UCSD-AML1 (cell line): Measurements from ENCODE around the gene REELD1.

Experiments used
- DNase-seq: peaks from one replicate; lab custom pipeline; 2025; ENCODE audit not compliant: unreplicated experiment; lab: John Stamatoyannopoulos, UW

Gene REELD1

DNA sequence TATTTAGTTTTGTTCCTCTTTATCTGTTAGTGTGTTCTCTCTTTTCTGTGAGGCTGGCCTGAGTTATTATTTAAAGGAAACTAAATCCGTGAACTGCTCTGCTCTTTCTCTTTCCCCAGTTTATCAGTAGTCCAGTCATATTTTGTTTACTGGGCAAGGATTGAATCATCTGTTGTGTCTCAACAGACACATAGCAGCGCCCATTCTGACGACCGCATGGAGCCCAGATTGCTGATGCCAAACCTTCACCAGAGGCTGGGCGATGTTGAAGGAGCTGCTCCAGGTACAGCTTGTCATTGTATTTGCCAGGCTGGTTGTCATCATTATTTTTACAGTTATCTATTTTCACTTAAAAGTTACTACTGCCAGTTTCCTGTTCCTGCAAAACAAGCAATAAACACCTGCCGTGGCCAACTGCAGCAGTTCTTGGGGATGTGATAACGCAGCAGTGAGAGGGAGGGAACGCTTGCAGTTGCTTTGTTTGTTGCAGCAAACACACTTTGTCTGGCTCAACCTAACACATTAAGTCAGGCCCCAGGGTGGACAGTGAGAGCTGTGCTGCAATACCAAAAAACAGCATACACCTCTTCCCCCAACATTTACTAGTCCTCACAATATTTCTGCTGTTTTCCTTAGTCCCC is 10.1 kb downstream of the REELD1 start:
- no peak for DNase-seq

GRCh38 chr4:146229406-146229805 is 15.1 kb downstream of the REELD1 start:
- no peak for DNase-seq

- DNase-seq = no peak
Observed at GRCh38 chr4:146232131-146232722, 17.9 kb downstream of the REELD1 start.

DNA sequence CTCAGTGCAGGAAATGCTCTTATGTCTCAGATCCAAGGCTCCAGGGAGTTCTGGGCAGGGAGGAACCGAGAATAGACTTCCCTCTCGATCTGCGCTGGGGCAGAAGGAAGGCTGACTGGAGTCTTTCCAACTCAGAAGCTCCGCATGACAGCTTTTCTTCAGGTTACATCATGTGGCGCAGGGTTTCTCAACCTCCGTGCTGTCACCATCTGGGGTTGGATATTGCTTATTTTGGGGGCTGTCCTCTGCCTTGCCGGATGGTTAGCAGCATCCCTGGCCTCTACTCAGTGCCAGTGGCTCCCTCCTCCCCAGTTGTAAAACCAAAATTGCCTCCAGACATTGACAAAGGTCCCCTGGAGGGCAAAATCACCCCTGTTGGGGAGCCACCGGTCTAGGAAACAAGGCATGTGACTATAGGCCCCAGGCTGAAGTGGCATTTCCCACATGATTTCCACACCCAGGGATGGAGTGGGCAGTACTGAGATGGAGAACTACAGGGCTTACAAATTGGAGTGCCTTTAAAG is 21.4 kb downstream of the REELD1 start:
- no peak for DNase-seq

DNA sequence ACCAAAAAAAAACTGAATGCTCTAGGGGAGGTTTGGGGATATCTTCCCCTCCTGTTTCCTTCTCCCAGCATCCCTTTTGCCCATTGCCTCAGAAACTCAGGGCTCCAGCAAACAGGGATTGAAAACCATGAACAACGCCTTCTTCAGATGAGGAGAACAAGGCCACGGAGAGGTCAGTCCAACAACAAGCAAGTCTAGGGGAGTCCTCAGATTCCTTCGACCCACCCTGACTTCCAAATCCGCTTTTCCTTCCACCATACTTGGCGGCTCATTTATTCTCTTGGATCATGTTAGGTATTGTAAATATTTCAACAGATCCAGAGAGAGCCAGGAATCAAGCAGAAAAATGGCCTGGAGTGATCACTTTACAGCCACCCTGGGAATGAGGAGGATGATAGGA is 21.9 kb downstream of the REELD1 start:
- no peak for DNase-seq

- DNase-seq = no peak
Observed at GRCh38 chr4:146237092-146237491, 22.8 kb downstream of the REELD1 start.

GRCh38 chr4:146238107-146238506 is 23.8 kb downstream of the REELD1 start:
- no peak for DNase-seq

DNA sequence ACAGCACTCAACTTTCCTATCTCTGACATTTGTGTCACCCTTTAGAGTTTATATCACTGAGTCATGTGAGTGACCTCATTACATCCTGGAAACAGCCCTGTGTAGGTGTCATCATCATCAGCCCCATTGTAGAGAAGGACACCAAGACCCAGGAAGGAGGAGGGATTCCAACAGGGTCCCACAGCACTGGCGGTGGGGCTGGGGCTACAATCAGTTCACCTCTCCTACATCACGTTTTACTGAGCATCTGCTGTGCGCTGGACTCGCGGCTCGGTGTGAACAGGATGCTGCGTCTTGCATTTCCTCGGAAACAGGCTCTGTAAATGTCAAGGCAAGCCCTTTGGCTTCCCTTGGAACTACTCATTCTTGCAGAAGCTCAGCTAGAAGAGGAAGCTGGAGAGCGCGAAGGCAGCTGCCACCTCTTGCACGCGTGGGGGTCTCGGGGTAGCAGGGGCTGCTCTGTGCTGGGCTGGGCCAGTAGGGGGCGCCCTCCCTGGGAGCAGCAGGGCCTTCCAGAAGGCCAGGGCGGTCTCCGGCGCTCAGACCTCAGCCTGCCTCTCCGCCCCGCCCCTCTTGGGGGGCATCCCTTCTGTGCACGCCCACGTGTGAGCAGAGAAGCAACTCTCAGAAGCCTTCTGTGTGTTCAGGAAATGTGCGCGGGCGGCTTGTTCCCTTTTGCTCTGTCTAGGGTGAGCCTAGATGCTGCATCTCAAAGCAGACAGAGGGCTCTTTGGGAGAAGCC is 29.0 kb downstream of the REELD1 start:
- DNase-seq = peak; percentile 64

DNA sequence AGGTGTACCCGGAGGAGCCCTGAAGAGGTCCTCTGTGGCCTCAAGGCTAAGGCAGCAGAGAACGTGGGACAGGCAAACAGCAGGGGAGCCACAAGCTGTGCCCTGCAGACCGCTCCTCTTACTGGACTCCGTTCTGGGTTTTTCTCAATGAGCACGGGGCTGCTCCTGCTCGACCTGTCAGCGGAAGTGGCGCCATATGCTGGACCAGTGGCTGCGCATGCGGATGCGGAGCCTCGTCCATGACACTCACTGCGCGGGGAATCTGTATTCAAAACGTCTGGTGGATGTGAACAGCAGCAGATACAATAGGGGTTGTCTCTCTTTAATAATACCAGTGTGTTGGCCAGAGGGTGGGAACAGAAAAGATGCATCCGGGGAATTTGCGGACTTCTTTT is 29.5 kb downstream of the REELD1 start:
- DNase-seq = no peak

GRCh38 chr4:146244496-146244895 is 30.2 kb downstream of the REELD1 start:
- DNase-seq = no peak

GRCh38 chr4:146245246-146245645 is 30.9 kb downstream of the REELD1 start:
- no peak for DNase-seq

- DNase-seq = no peak
Observed at GRCh38 chr4:146245850-146246249, 31.5 kb downstream of the REELD1 start.

- no peak for DNase-seq
Observed at GRCh38 chr4:146246381-146246780, 32.0 kb downstream of the REELD1 start.

DNA sequence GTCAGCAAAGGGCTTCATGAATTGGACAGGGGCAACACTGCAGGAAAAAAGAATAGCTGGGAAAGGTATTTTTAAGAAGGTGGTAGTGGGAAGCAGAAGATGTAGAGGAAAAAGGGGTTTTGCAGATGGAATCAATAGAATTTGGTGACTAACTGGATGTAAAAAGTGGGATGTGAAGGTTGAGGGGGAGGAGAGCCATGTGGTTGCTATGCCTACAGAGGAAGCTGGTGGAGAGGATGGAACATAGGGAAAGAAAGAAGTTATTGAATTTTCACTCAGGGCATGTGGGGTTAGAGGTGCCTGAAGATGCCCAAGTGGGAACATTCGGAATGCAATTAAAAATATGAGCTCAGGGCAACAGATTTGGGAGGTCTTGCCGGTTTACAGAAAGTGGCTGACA is 33.0 kb downstream of the REELD1 start:
- no peak for DNase-seq

DNA sequence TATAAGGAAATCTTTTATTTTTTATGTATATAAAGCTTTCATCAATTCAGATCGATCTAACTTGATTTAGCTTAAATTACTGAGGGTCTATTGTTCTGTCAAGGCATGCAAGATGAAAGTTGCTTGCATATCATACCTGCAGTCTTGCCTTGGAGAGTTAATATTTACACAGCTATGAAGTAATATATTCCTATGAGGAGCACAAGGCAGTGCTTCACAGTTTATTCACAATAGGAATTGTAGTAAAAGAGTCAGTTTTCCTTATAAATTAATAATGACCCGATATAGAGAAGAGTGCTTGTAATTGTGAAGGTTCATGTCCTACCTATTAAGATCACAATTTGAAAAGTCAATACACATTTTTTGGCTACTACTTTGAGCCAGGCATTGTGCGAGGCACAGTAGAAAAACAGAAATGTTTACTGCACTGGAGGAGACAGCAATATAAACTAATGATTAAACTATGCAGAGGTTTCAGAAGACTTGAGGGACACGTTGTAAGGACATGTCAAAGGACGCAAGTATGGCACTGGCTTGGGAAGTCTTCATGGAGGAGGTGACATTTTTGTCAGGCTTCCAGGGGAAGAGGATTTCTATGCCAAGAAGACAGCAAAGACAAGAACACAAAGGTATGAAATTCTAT is 38.8 kb downstream of the REELD1 start:
- DNase-seq = no peak

- DNase-seq = no peak
Observed at GRCh38 chr4:146255463-146255862, 41.1 kb downstream of the REELD1 start.

DNA sequence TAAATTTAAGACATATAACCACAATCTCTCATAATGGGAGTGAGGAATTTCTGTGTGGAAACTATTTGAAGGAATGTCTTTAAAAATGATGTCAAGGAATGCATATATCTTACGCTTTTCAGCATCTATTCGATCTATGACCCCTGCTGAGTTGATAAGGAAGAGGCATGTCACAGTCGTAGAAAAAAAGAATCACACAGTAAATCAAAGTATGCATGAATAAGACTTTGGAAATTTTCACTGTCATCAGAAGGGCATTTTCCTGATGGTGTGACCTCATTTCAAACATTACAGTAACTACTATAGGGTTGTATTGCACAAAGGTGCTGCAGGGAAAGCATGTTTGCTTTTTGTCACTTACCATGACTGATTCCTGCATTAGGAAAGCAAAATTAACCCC is 41.5 kb downstream of the REELD1 start:
- no peak for DNase-seq

- DNase-seq = no peak
Observed at GRCh38 chr4:146256328-146256727, 42.0 kb downstream of the REELD1 start.

GRCh38 chr4:146257511-146257910 is 43.2 kb downstream of the REELD1 start:
- no peak for DNase-seq

DNA sequence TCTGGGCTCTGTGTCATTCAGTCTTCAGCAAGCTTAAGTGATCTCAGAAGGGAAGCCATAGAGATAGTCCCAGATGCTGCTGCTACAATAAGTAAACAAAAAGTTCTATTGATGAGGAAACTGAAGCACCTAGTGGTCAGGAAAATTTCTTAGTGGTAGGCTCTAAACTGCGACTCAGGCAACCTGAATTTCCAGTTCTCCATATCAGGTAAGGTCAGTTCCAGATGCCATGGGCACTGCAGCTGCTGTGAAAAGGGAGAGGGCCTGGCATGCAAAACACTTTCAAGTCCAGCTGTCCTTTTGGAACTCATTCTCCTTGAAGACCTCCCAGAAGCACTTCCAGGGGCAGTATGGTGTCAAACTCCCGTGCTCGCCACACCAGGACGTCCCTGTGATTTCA is 46.2 kb downstream of the REELD1 start:
- no peak for DNase-seq

- no peak for DNase-seq
Observed at GRCh38 chr4:146261041-146261440, 46.7 kb downstream of the REELD1 start.

GRCh38 chr4:146263793-146264192 is 49.5 kb downstream of the REELD1 start:
- no peak for DNase-seq
